ENCODE data around the gene PTMA. TPM values are rescaled to one million over a fixed set of nuclear protein-coding genes. Genes with fewer than 3 reads are reported as not detected.

PTMA gene
- total and polyA plus RNA-seq, 9 of the 15 experiments (the other 6 are each of a cell fraction or from before 2014, with no cell fraction given), result 429 to 2,322 (median 1,578) TPM

DNA sequence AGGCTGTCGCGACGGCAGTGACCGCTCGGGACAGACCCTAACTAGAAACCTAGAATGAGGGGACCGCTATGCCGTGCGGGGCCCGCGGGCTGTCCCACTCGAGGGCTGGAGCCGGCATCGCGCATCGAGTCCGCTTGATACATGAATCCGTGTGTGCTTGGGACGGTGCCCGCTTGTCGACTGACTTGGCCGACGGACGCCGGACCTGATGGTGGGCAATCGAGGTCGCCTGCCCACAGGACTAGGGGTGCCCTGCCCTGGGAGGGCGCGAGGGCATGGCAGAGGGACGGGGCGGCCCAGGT, 749 bp upstream of the PTMA start (continued):
- TF ChIP-seq, protein P1, sequence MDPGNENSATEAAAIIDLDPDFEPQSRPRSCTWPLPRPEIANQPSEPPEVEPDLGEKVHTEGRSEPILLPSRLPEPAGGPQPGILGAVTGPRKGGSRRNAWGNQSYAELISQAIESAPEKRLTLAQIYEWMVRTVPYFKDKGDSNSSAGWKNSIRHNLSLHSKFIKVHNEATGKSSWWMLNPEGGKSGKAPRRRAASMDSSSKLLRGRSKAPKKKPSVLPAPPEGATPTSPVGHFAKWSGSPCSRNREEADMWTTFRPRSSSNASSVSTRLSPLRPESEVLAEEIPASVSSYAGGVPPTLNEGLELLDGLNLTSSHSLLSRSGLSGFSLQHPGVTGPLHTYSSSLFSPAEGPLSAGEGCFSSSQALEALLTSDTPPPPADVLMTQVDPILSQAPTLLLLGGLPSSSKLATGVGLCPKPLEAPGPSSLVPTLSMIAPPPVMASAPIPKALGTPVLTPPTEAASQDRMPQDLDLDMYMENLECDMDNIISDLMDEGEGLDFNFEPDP (CRISPR knock-in tag; IDR thresholded peaks at IDR 0.05), result no peak
- peak; percentile 84; the same call in 1 of the 2 replicates for TF ChIP-seq ERF (CRISPR knock-in tag; IDR thresholded peaks at IDR 0.05)
- TF ChIP-seq THRAP3 (IDR thresholded peaks at IDR 0.05; ENCODE audit: borderline replicate concordance), result peak; percentile 97
- no peak for TF ChIP-seq HNRNPLL (IDR thresholded peaks at IDR 0.05; ENCODE audit: low read depth, low read length, poor library complexity, severe bottlenecking)
- TF ChIP-seq, protein P2, sequence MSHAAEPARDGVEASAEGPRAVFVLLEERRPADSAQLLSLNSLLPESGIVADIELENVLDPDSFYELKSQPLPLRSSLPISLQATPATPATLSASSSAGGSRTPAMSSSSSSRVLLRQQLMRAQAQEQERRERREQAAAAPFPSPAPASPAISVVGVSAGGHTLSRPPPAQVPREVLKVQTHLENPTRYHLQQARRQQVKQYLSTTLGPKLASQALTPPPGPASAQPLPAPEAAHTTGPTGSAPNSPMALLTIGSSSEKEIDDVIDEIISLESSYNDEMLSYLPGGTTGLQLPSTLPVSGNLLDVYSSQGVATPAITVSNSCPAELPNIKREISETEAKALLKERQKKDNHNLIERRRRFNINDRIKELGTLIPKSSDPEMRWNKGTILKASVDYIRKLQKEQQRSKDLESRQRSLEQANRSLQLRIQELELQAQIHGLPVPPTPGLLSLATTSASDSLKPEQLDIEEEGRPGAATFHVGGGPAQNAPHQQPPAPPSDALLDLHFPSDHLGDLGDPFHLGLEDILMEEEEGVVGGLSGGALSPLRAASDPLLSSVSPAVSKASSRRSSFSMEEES (CRISPR knock-in tag; IDR thresholded peaks at IDR 0.05), result 0 out of 2 replicates have a peak, but pooled peaks have one; percentile 14
- TF ChIP-seq, protein P3, sequence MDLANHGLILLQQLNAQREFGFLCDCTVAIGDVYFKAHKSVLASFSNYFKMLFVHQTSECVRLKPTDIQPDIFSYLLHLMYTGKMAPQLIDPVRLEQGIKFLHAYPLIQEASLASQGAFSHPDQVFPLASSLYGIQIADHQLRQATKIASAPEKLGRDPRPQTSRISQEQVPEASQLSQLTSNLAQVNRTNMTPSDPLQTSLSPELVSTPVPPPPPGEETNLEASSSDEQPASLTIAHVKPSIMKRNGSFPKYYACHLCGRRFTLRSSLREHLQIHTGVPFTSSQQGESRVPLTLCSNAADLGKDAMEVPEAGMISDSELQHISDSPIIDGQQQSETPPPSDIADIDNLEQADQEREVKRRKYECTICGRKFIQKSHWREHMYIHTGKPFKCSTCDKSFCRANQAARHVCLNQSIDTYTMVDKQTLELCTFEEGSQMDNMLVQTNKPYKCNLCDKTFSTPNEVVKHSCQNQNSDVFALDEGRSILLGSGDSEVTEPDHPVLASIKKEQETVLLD (IDR thresholded peaks at IDR 0.05), result no peak
- TF ChIP-seq, protein P4, sequence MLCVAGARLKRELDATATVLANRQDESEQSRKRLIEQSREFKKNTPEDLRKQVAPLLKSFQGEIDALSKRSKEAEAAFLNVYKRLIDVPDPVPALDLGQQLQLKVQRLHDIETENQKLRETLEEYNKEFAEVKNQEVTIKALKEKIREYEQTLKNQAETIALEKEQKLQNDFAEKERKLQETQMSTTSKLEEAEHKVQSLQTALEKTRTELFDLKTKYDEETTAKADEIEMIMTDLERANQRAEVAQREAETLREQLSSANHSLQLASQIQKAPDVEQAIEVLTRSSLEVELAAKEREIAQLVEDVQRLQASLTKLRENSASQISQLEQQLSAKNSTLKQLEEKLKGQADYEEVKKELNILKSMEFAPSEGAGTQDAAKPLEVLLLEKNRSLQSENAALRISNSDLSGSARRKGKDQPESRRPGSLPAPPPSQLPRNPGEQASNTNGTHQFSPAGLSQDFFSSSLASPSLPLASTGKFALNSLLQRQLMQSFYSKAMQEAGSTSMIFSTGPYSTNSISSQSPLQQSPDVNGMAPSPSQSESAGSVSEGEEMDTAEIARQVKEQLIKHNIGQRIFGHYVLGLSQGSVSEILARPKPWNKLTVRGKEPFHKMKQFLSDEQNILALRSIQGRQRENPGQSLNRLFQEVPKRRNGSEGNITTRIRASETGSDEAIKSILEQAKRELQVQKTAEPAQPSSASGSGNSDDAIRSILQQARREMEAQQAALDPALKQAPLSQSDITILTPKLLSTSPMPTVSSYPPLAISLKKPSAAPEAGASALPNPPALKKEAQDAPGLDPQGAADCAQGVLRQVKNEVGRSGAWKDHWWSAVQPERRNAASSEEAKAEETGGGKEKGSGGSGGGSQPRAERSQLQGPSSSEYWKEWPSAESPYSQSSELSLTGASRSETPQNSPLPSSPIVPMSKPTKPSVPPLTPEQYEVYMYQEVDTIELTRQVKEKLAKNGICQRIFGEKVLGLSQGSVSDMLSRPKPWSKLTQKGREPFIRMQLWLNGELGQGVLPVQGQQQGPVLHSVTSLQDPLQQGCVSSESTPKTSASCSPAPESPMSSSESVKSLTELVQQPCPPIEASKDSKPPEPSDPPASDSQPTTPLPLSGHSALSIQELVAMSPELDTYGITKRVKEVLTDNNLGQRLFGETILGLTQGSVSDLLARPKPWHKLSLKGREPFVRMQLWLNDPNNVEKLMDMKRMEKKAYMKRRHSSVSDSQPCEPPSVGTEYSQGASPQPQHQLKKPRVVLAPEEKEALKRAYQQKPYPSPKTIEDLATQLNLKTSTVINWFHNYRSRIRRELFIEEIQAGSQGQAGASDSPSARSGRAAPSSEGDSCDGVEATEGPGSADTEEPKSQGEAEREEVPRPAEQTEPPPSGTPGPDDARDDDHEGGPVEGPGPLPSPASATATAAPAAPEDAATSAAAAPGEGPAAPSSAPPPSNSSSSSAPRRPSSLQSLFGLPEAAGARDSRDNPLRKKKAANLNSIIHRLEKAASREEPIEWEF (CRISPR knock-in tag; IDR thresholded peaks at IDR 0.05), result peak; percentile 83; the same call in 1 of the 2 replicates
- 0 out of 2 replicates have a peak, but pooled peaks have one; percentile 31 for TF ChIP-seq ZNF311 (CRISPR knock-in tag; IDR thresholded peaks at IDR 0.05)
- TF ChIP-seq KHSRP (IDR thresholded peaks at IDR 0.05), result no peak
- peak; percentile 58; the same call in 1 of the 2 replicates for TF ChIP-seq NFRKB (IDR thresholded peaks at IDR 0.05; ENCODE audit: low read depth)

All from K562 (cell line).